HepG2 (cell line): ENCODE measurements around the gene CASP3. TPM values are rescaled to one million over a fixed set of nuclear protein-coding genes. Genes with fewer than 3 reads are reported as not detected.

ENCODE experiments used
- GLMP ChIP-seq: sonication (generic); formaldehyde crosslinking; IDR thresholded peaks from 2 replicates; pipeline ENCODE4 v1.9.0; 2021; ENCODE audit warnings: missing genetic modification reagents, mild to moderate bottlenecking, borderline replicate concordance
- GMEB2 ChIP-seq: IDR thresholded peaks from 2 replicates; pipeline ENCODE4 v1.6.1; 2016; ENCODE audit warnings: missing biosample characterization, missing genetic modification reagents, low read depth
- GRHL1 ChIP-seq: sonication (generic); formaldehyde crosslinking; conservative IDR thresholded peaks from 2 replicates; pipeline ENCODE4 v1.8.0; 2022; ENCODE audit warnings: missing genetic modification reagents
- HOXA7 ChIP-seq: sonication (generic); formaldehyde crosslinking; IDR thresholded peaks from 2 replicates; pipeline ENCODE4 v1.8.1; 2022; ENCODE audit warnings: mild to moderate bottlenecking, missing genetic modification reagents, moderate library complexity
- IKZF5 ChIP-seq: IDR thresholded peaks from 2 replicates; pipeline ENCODE4 v1.6.1; 2018; ENCODE audit warnings: missing genetic modification reagents, mild to moderate bottlenecking, missing compliant biosample characterization
- MYC ChIP-seq: sonication (generic); formaldehyde crosslinking; IDR thresholded peaks from 2 replicates; pipeline ENCODE4 v1.9.0; 2021; ENCODE audit warnings: missing genetic modification reagents, borderline replicate concordance
- POGZ ChIP-seq: sonication (generic); formaldehyde crosslinking; IDR thresholded peaks from 2 replicates; pipeline ENCODE4 v1.4.0; 2020; ENCODE audit warnings: mild to moderate bottlenecking, missing genetic modification reagents
- SNAPC4 ChIP-seq: sonication (generic); formaldehyde crosslinking; IDR thresholded peaks from 2 replicates; pipeline ENCODE4 v1.4.0; 2020; ENCODE audit warnings: mild to moderate bottlenecking, missing genetic modification reagents
- SP5 ChIP-seq: IDR thresholded peaks from 2 replicates; pipeline ENCODE4 v1.6.1; 2016; ENCODE audit warnings: low read depth, borderline replicate concordance
- SRY ChIP-seq: sonication (generic); formaldehyde crosslinking; IDR thresholded peaks from 2 replicates; pipeline ENCODE4 v1.8.0; 2022; ENCODE audit warnings: mild to moderate bottlenecking, missing genetic modification reagents
- TAF1 ChIP-seq: sonication (generic); formaldehyde crosslinking; IDR thresholded peaks from 2 replicates; pipeline ENCODE4 v1.4.0; 2020; ENCODE audit warnings: missing genetic modification reagents
- TEAD2 ChIP-seq: sonication (generic); formaldehyde crosslinking; IDR thresholded peaks from 2 replicates; pipeline ENCODE4 v1.9.0; 2021; ENCODE audit warnings: missing genetic modification reagents
- ZNF430 ChIP-seq: sonication (generic); formaldehyde crosslinking; IDR thresholded peaks from 2 replicates; pipeline ENCODE4 v1.9.0; 2021; ENCODE audit warnings: mild to moderate bottlenecking, missing genetic modification reagents
- ZNF710 ChIP-seq: sonication (generic); formaldehyde crosslinking; IDR thresholded peaks from 2 replicates; pipeline ENCODE4 v1.5.0; 2020; ENCODE audit warnings: mild to moderate bottlenecking, missing genetic modification reagents, borderline replicate concordance
- polyA plus RNA-seq, 8 experiments: library from polyadenylated mRNA; depleted of rRNA in 3 of 8; stranded (reverse) in 7 of 8; unstranded in 1 of 8; fragments of >200 nt; fragmentation: Illumina TruSeq in 4 of 8; extraction: Trizol in 4 of 8; gene quantifications; 2 replicates each; pipeline versions ENCODE4 v1.2.1 to v1.2.3, GENCODE V29; 2011 to 2016; ENCODE audit warnings: low read depth in 4 of 8, missing spikeins in 1 of 8, mixed read lengths in 1 of 8; ENCODE audit not compliant: insufficient read depth in 1 of 8
- total RNA-seq, 5 experiments: library from RNA; depleted of rRNA; stranded (reverse); fragments of >200 nt; fragmentation: Illumina TruSeq; extraction: Trizol; gene quantifications; 2 replicates each; pipeline ENCODE4 v1.2.3, GENCODE V29; 2016; ENCODE audit warnings: low read depth in 1 of 5

CASP3 gene
- total and polyA plus RNA-seq, 2 of the 13 experiments (the other 11 are each of a cell fraction or from before 2014, with no cell fraction given) = 26.0 to 77.8 TPM

GRCh38 chr4:184649026-184649970 is at the start of gene CASP3, which contains the start of gene PRIMPOL (continued):
- TF ChIP-seq ZNF710 (CRISPR knock-in tag) (no peak; the same call in 1 of the 2 replicates), MYC (CRISPR knock-in tag) (peak; percentile 46; the same call in 1 of the 2 replicates), POGZ (CRISPR knock-in tag) (0 out of 2 replicates have a peak, but pooled peaks have one; percentile 43), TEAD2 (no peak), HOXA7 (CRISPR knock-in tag) (no peak), GMEB2 (CRISPR knock-in tag) (peak; percentile 52), TAF1 (peak; percentile 92), SP5 (peak; percentile 66), SRY (CRISPR knock-in tag) (0 out of 2 replicates have a peak, but pooled peaks have one; percentile 23), GLMP (CRISPR knock-in tag) (no peak), GRHL1 (no peak), SNAPC4 (CRISPR knock-in tag) (0 out of 2 replicates have a peak, but pooled peaks have one; percentile 19), ZNF430 (no peak), IKZF5 (CRISPR knock-in tag) (peak; percentile 67; the same call in 1 of the 2 replicates)
